Nephron (organoid): Measurements from ENCODE around the gene TAF4.

Experiments
- H3K27ac Mint-ChIP-seq, 3 experiments: 2 replicates each; pipeline ENCODE4 v1.8.0; 2020; ENCODE audit warnings: mixed read lengths in 3 of 3, mild to moderate bottlenecking in 2 of 3, moderate library complexity in 1 of 3
- H3K27me3 Mint-ChIP-seq: 2 replicates; pipeline ENCODE4 v1.8.0; 2021; ENCODE audit warnings: low read depth, mild to moderate bottlenecking, moderate library complexity, mixed read lengths
- H3K36me3 Mint-ChIP-seq: 2 replicates; pipeline ENCODE4 v1.8.0; 2020; ENCODE audit warnings: low read depth, mixed read lengths
- H3K4me1 Mint-ChIP-seq: 2 replicates; pipeline ENCODE4 v1.8.0; 2020; ENCODE audit warnings: mixed read lengths
- H3K4me3 Mint-ChIP-seq, 3 experiments: 2 replicates each; pipeline ENCODE4 v1.8.0; 2020; ENCODE audit warnings: mild to moderate bottlenecking in 3 of 3, mixed read lengths in 3 of 3, moderate library complexity in 2 of 3
- H3K9me3 Mint-ChIP-seq: 2 replicates; pipeline ENCODE4 v1.8.0; 2020; ENCODE audit warnings: mixed read lengths
- TF ChIP-seq, protein P1 (sequence below), 3 experiments: fragments of 200-600 bp; sonication (generic); IDR thresholded peaks; one replicate each; pipeline ENCODE4 v1.5.0; 2021; ENCODE audit warnings: antibody characterized with exemption in 3 of 3; ENCODE audit not compliant: unreplicated experiment in 3 of 3

TAF4 gene

DNA sequence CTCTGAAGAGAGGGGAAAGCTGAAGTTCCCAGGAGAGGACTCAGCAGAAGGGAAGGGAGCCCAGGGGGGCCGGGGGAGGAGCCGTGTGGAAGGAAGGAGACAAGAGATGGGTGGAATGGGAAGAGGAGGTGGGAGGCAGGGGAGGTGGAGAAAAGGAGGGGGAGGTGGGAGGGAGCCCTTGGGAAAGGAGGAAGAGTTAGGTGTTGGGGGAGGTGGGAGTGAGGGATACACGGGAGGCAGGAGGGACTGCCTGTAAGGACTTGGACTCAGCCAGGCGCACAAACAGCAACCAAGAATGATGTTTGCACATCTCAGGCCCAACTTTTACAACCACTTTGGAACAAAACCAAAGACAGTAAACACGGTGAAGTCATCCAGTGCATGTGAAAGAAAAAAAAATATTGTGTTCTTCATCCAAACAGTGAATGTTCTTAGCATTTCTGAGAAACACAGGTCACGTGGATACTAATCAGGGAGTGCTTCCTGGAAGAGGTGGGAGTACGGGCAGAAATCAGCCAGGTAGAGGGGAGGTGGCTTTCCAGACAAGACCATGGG, 39.2 kb upstream of the TAF4 start:
- peaks cover 9% of the 10 kb centered on the region for H3K36me3 Mint-ChIP-seq
- H3K4me1 Mint-ChIP-seq = peaks cover 4% of the 10 kb centered on the region
- H3K27ac Mint-ChIP-seq = peak overlapping the region in 1 of 3 experiments; percentile 63

GRCh38 chr20:62104234-62104789, 38.6 kb upstream of the TAF4 start:
- no peak overlapping the region for H3K27ac Mint-ChIP-seq
- H3K9me3 Mint-ChIP-seq = peaks cover 26% of the 10 kb centered on the region
- peaks cover 18% of the 10 kb centered on the region for H3K27me3 Mint-ChIP-seq
- H3K4me3 Mint-ChIP-seq = no peak overlapping the region
- TF ChIP-seq, protein P1, sequence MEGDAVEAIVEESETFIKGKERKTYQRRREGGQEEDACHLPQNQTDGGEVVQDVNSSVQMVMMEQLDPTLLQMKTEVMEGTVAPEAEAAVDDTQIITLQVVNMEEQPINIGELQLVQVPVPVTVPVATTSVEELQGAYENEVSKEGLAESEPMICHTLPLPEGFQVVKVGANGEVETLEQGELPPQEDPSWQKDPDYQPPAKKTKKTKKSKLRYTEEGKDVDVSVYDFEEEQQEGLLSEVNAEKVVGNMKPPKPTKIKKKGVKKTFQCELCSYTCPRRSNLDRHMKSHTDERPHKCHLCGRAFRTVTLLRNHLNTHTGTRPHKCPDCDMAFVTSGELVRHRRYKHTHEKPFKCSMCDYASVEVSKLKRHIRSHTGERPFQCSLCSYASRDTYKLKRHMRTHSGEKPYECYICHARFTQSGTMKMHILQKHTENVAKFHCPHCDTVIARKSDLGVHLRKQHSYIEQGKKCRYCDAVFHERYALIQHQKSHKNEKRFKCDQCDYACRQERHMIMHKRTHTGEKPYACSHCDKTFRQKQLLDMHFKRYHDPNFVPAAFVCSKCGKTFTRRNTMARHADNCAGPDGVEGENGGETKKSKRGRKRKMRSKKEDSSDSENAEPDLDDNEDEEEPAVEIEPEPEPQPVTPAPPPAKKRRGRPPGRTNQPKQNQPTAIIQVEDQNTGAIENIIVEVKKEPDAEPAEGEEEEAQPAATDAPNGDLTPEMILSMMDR (IDR thresholded peaks at IDR 0.05; ENCODE audit: unreplicated experiment in 3 of 3) = no peak
- peaks cover 7% of the 10 kb centered on the region for H3K36me3 Mint-ChIP-seq
- H3K4me1 Mint-ChIP-seq = peaks cover 4% of the 10 kb centered on the region

More for the DNA sequence above, 39.2 kb upstream of the TAF4 start:
- Mint-ChIP-seq H3K9me3 (peaks cover 30% of the 10 kb centered on the region), H3K4me3 (no peak overlapping the region), H3K27me3 (peaks cover 18% of the 10 kb centered on the region)
- TF ChIP-seq, protein P1 (IDR thresholded peaks at IDR 0.05; ENCODE audit: unreplicated experiment in 3 of 3) = no peak

DNA sequence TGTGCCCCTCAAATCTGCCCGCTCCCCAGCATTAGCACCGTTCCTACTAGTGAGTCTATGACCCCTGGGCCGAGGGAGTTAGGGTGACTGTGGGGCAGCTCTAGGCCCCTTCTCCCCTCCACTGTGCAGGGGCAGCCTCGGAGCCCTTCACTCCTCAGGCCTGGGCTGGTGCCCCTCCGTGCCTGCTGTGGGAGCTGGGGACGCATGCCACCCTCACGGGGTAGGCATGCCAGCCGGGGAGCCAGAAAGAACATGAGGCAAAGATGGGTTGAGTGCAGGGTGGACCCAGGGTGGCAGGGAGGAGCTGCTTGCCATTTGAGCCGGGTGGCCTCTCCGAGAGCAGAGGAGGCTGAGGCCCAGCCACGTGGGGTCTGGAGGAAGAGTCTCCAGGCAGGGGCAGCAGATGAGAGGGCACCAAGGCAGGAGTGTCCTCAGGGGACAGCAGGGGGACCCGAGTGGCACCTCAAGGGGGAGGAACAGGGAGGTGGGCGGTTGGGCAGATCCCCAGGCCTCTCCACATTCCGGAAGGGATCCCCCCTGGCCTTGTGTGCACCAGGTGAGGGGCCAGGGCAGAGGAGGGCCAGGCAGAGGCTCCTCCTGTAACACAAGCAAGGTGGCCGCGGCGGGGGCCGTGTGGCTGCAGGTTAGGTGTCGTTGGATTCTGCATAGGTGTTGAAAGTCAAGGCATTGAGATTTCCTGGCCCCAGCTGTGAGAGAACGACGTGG, 38.0 kb upstream of the TAF4 start:
- Mint-ChIP-seq H3K27me3 (peaks cover 24% of the 10 kb centered on the region), H3K27ac (no peak overlapping the region), H3K4me1 (peaks cover 4% of the 10 kb centered on the region), H3K4me3 (no peak overlapping the region), H3K9me3 (peaks cover 20% of the 10 kb centered on the region), H3K36me3 (peaks cover under 1% of the 10 kb centered on the region)
- TF ChIP-seq, protein P1 (IDR thresholded peaks at IDR 0.05; ENCODE audit: unreplicated experiment in 3 of 3) = no peak

- peaks cover 10% of the 10 kb centered on the region for H3K9me3 Mint-ChIP-seq
- H3K36me3 Mint-ChIP-seq = no peaks in the 10 kb centered on the region
- TF ChIP-seq, protein P1 (IDR thresholded peaks at IDR 0.05; ENCODE audit: unreplicated experiment in 3 of 3) = no peak
- peaks cover 18% of the 10 kb centered on the region for H3K27me3 Mint-ChIP-seq
- H3K4me3 Mint-ChIP-seq = no peak overlapping the region
- H3K27ac Mint-ChIP-seq = no peak overlapping the region
- peaks cover 4% of the 10 kb centered on the region for H3K4me1 Mint-ChIP-seq
Observed at GRCh38 chr20:62101078-62101477, 35.4 kb upstream of the TAF4 start.

DNA sequence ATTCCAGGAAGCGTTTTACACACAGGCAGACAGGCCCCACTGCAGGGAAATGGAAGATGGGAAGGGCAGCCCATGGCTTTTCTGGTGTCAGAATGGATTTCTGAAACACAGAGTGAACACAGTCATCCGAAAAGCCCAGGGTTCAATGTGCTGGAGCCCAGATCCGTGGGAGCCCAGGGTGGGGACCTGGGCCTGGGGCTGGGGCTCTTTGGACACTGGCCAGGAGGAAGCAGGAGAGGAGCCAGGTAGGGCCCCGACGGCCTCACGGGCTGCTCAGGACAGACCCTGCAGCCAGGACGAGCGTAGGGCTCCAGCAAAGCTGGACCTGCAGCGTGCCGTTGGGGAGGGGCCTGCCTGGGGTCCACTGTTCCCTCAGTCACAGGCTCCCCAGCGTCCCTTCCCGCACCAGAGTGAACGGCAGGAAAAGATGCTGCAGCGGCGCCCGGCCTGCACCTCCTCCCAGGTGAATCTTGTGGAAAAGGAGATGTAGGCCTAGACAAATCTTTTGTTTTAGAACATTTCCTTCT, 32.3 kb upstream of the TAF4 start:
- Mint-ChIP-seq H3K27ac (no peak overlapping the region), H3K36me3 (no peaks in the 10 kb centered on the region), H3K4me1 (no peaks in the 10 kb centered on the region), H3K27me3 (peaks cover 13% of the 10 kb centered on the region), H3K4me3 (no peak overlapping the region), H3K9me3 (peaks cover 3% of the 10 kb centered on the region)
- TF ChIP-seq, protein P1 (IDR thresholded peaks at IDR 0.05; ENCODE audit: unreplicated experiment in 3 of 3) = no peak
